NCI-H510A (cell line): ENCODE data around the gene GUCY2C.

ENCODE experiments used
- DNase-seq: peaks from one replicate; lab custom pipeline; 2025; lab: John Stamatoyannopoulos, UW

GUCY2C gene

DNA sequence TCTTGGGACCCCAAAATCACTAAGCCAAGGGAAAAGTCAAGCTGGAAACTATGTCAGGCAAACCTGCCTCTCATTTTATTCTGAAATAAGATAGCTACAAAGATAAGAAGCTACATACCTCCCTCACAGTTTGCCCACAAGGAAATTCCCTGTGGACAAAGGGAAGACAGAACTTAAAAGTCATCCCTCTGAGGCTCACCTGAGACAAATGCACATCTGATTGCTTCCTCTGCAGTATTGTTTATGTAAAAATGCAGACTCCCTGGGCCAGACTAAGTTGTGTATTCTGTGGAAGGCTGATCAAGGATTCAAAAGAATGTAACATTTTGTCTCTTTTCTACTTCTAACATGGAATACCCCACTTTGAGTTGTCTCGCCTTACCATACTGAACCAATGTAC, 126.2 kb downstream of the GUCY2C start:
- no peak for DNase-seq

DNA sequence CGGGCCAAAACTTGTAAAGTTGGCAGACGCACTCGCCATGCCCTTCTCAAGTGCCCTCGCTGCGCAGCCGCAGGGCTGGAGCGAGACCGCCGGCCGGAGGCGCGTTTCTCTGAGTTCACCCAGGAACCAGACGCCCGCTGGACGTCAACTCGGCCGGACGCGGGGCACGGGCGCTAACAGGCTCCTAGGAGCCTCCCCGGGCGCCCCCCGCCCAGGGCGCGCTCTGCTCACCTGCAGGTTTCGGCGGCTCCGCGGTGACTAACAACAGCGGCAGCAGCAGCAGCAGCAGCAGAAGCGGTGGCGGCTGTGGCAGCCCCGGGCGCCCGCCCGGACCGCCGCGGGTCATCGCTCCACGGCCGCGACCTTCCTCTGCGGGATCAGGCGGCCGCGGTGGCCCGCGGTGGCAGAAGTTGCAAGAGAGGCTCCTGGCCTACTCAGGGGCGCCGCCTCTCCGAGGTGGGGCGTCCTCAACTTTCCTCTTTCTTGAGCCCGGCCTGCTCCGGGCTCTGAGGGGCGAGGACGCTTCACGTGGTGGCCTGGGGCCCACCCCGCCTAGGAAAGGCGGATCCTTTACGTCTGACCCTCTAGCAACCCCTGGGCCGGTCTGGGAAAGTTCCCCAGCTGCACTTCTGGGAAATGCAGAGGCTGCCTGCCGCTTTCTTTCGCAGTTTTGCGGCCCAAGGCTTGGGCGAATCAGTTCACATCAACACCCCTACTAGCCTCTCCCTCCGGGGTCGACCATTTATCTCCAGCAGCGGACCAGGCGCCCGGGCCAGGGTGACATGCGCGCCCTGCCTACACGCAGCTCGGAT, 128.8 kb downstream of the GUCY2C start, which contains the start of gene PLBD1:
Gene PLBD1, minus strand, starts transcription at position 533 of the 812 bp plus-strand sequence. Its CDS starts 187 bp downstream, at position 346.
- peak; percentile 19 for DNase-seq

DNA sequence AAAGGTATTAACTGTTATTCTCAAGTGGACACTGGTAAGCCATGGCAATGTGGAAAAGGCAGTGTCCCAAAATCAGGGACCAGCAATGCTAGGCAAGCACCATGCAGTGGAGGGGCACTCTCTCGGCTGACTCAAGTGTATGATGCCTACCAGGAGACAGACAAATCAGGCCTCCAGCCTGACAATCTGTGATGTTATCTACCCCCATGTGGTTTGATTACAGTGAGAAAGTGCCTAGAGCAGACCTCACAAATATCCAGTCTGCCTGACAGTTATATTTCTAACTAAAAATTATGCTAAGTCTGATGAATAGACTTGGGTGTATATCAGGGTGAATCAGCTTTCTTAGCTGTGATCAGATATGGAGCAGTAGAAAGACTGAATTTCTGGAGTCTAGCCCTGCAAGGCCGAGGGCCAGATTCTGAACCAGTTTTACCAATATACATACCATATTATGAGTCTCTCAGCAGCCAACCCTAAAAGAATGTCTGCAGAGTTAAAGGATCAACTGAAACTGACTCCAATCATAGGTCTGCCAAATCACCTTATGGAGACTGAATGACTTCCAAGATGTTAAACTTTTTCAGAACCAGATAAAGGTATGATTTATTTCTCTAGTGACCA, 132.0 kb downstream of the GUCY2C start:
- no peak for DNase-seq

DNA sequence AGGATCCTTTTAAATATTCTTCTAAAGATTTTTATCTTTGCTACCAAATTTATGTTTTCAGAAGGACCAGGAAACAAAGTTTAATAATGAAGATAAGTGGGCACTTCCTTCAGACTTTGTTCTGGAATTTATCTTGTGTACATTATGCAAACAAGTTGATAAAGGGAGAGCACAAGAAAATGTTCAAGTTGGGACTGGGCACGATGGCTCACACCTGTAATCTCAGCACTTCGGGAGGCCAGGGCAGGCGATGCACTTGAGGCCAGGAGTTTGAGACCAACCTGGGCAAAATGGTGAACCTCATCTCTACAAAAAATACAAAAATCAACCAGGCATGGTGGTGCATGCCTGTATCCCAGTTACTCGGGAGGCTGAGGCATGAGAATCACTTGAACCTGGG, 133.4 kb downstream of the GUCY2C start:
- no peak for DNase-seq
